HG03342 (cell line): ENCODE measurements around the gene PPP1CA.
A peak's percentile ranks its signal among the peaks of the same experiment; 100 is the strongest.
"Not testable (repeated sequence)": the region's sequence is repeated elsewhere in the genome, so short reads cannot be mapped to it uniquely, and the experiment has no call there.

ENCODE experiments used
- ATAC-seq: cut with Tn5 transposase; IDR thresholded peaks from one replicate; pipeline ENCODE4 v1.9.1; 2021; ENCODE audit warnings: mild to moderate bottlenecking, moderate library complexity; ENCODE audit not compliant: unreplicated experiment

The PPP1CA gene

GRCh38 chr11:67404515-67405195 lies 3.0 kb upstream of the PPP1CA start:
- ATAC-seq: no peak

GRCh38 chr11:67403085-67403484 lies 1.4 kb upstream of the PPP1CA start:
- ATAC-seq: not testable (repeated sequence)

GRCh38 chr11:67402192-67402839 lies 658 bp upstream of the PPP1CA start:
- ATAC-seq: not testable (repeated sequence)

- ATAC-seq: peak; percentile 19
Measured at GRCh38 chr11:67400942-67401494, 640 bp downstream of the PPP1CA start.

GRCh38 chr11:67400251-67400941 lies 1.3 kb downstream of the PPP1CA start:
- no peak for ATAC-seq

GRCh38 chr11:67398661-67399563 lies 2.7 kb downstream of the PPP1CA start:
- no peak for ATAC-seq

GRCh38 chr11:67397986-67398660 lies 3.5 kb downstream of the PPP1CA start:
- no peak for ATAC-seq

GRCh38 chr11:67397536-67397935 lies 4.1 kb downstream of the PPP1CA start:
- no peak for ATAC-seq

- no peak for ATAC-seq
Measured at GRCh38 chr11:67396587-67397389, 4.9 kb downstream of the PPP1CA start.

- ATAC-seq: no peak
Measured at GRCh38 chr11:67396259-67396581, 5.4 kb downstream of the PPP1CA start.

GRCh38 chr11:67395555-67396258 lies 6.0 kb downstream of the PPP1CA start:
- no peak for ATAC-seq

GRCh38 chr11:67393990-67394389 lies 7.7 kb downstream of the PPP1CA start:
- no peak for ATAC-seq

- ATAC-seq: no peak
Measured at GRCh38 chr11:67393437-67393836, 8.2 kb downstream of the PPP1CA start.

- no peak for ATAC-seq
Measured at GRCh38 chr11:67392183-67392715, 9.4 kb downstream of the PPP1CA start.

GRCh38 chr11:67391304-67392182 lies 10.1 kb downstream of the PPP1CA start, which contains the start of gene RAD9A:
TSS of gene RAD9A (plus strand) at chr11:67391986. CDS start at chr11:67392045, 59 bp downstream.
- ATAC-seq: peak; percentile 69

- ATAC-seq: no peak
Measured at GRCh38 chr11:67390947-67391303, 10.7 kb downstream of the PPP1CA start.

GRCh38 chr11:67389477-67389876 lies 12.2 kb downstream of the PPP1CA start:
- no peak for ATAC-seq

GRCh38 chr11:67387518-67387917 lies 14.1 kb downstream of the PPP1CA start:
- no peak for ATAC-seq
